Activated T-cell treated with anti-CD3 and anti-CD28 coated beads, Interleukin-2, amount 50 U/mL, for 72 hours (primary cell): ENCODE results near the gene EMD. TPM values are rescaled to one million over a fixed set of nuclear protein-coding genes. Genes with fewer than 3 reads are reported as not detected.

ENCODE experiments used
- ATAC-seq, 2 donors: fragments of 150-1000 bp; cut with Tn5 transposase; replicated peaks in 1 of 2; 2 replicates each; pipeline ENCODE4 v1.10.0; 2021; ENCODE audit warnings: moderate library complexity in 2 of 2, mild to moderate bottlenecking in 1 of 2
- DNase-seq, 2 donors: peaks; one replicate each; pipeline ENCODE4 v3.0.0; 2021 to 2022; ENCODE audit warnings: mixed read lengths in 1 of 2
- H3K27ac Mint-ChIP-seq: one replicate; pipeline ENCODE4 v1.8.0; 2022; ENCODE audit warnings: mild to moderate bottlenecking, moderate library complexity, mixed read lengths
- H3K27me3 Mint-ChIP-seq: one replicate; pipeline ENCODE4 v1.8.0; 2022; ENCODE audit warnings: low read depth, mixed read lengths
- H3K36me3 Mint-ChIP-seq, 2 donors: one replicate each; pipeline ENCODE4 v1.8.0; 2022; ENCODE audit warnings: mixed read lengths in 2 of 2, mild to moderate bottlenecking in 1 of 2; ENCODE audit not compliant: insufficient read depth in 2 of 2
- H3K4me1 Mint-ChIP-seq: one replicate; pipeline ENCODE4 v1.8.0; 2022; ENCODE audit warnings: low read depth, mixed read lengths
- H3K4me3 Mint-ChIP-seq, 2 donors: one replicate each; pipeline ENCODE4 v1.8.0; 2022; ENCODE audit warnings: mild to moderate bottlenecking in 2 of 2, mixed read lengths in 2 of 2, moderate library complexity in 2 of 2
- H3K9me3 Mint-ChIP-seq, 2 donors: one replicate each; pipeline ENCODE4 v1.8.0; 2022; ENCODE audit warnings: mixed read lengths in 2 of 2
- total RNA-seq, 2 donors: library from RNA; stranded (reverse); gene quantifications; one replicate each; pipeline ENCODE4 v1.2.3, GENCODE V29; 2022

EMD gene
- total RNA-seq, 2 donors from 2014 or later: 91.0 to 92.9 TPM

- H3K4me3 Mint-ChIP-seq: no peak overlapping the region
- H3K27ac Mint-ChIP-seq: no peak overlapping the region
- ATAC-seq (no peak), DNase-seq (no peak)
- peaks cover 0 to 5% of the 10 kb centered on the region in 2 donors for H3K36me3 Mint-ChIP-seq
- H3K4me1 Mint-ChIP-seq: peaks cover 26% of the 10 kb centered on the region
- no peaks in the 10 kb centered on the region for H3K27me3 Mint-ChIP-seq
- no peaks in the 10 kb centered on the region for H3K9me3 Mint-ChIP-seq
These were observed 28.5 kb upstream of the EMD start for GRCh38 chrX:154350429-154351182.

GRCh38 chrX:154351183-154352011 is 27.7 kb upstream of the EMD start:
- Mint-ChIP-seq H3K4me3 (peak overlapping the region in 1 of 2 donors; percentile 20), H3K4me1 (peaks cover 31% of the 10 kb centered on the region), H3K9me3 (no peaks in the 10 kb centered on the region), H3K27me3 (no peaks in the 10 kb centered on the region), H3K27ac (peak overlapping the region; percentile 57), H3K36me3 (peaks cover 0 to 5% of the 10 kb centered on the region in 2 donors)
- DNase-seq (no peak), ATAC-seq (peak in 1 of 2 donors; percentile 12)

- Mint-ChIP-seq H3K27me3 (no peaks in the 10 kb centered on the region), H3K27ac (no peak overlapping the region), H3K4me1 (peaks cover 30% of the 10 kb centered on the region), H3K4me3 (no peak overlapping the region), H3K9me3 (no peaks in the 10 kb centered on the region), H3K36me3 (peaks cover 0 to 5% of the 10 kb centered on the region in 2 donors)
- DNase-seq (no peak), ATAC-seq (no peak)
These were observed 27.1 kb upstream of the EMD start for GRCh38 chrX:154352012-154352401.

DNA sequence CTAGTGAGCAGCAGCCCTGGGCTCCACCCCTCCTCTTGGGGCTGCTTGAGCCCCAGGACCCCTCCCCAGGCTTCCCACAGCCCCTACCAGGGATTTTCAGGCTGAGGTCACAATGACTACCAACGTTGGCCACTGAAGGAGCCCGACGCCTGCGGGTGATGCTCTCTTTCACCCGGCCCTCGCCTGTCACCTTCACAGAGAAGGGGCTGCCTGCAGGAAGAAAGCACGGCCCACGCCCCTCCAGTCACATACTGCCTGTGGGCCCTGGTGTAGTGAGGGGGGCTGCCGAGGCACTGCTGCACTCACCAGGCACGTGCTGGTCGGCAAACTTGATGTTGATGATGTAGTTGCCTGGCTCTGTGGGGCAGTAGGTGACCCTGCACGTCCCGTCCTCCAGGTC is 26.6 kb upstream of the EMD start:
- H3K27ac Mint-ChIP-seq: no peak overlapping the region
- H3K36me3 Mint-ChIP-seq: peaks cover 0 to 1% of the 10 kb centered on the region in 2 donors
- no peaks in the 10 kb centered on the region for H3K27me3 Mint-ChIP-seq
- H3K4me3 Mint-ChIP-seq: no peak overlapping the region
- DNase-seq (no peak), ATAC-seq (no peak)
- H3K9me3 Mint-ChIP-seq: no peaks in the 10 kb centered on the region
- H3K4me1 Mint-ChIP-seq: peaks cover 27% of the 10 kb centered on the region

- no peak for DNase-seq
- Mint-ChIP-seq H3K27ac (no peak overlapping the region), H3K36me3 (no peaks in the 10 kb centered on the region)
These were observed 25.8 kb upstream of the EMD start for GRCh38 chrX:154353172-154353843.

DNA sequence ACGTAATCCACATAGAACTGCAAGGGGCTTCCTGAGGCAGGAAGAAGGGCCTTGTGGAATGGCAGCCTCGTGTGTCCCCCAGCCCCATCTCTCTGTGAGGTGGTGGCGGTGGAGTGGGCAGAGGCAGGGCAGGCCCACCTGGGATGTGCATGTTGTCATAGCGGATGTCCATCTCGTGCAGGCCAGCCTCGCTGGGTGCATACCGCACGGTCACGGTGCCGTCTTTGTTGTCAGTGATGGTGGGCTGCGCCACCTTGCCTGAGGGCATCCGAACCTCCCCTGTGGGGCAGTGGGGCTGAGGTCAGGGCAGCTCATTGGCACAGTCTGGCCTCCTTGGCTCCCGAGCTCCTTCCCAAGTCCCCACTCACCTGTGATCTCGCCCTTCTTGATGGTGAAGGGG is 25.1 kb upstream of the EMD start:
- no peaks in the 10 kb centered on the region for H3K27me3 Mint-ChIP-seq
- H3K9me3 Mint-ChIP-seq: no peaks in the 10 kb centered on the region
- H3K27ac Mint-ChIP-seq: no peak overlapping the region
- peaks cover 29% of the 10 kb centered on the region for H3K4me1 Mint-ChIP-seq
- DNase-seq: no peak
- no peak for ATAC-seq
- H3K4me3 Mint-ChIP-seq: no peak overlapping the region
- H3K36me3 Mint-ChIP-seq: peaks cover 0 to 3% of the 10 kb centered on the region in 2 donors

More at GRCh38 chrX:154353172-154353843, 25.8 kb upstream of the EMD start:
- Mint-ChIP-seq H3K27me3 (no peaks in the 10 kb centered on the region), H3K4me3 (no peak overlapping the region), H3K4me1 (peaks cover 25% of the 10 kb centered on the region), H3K9me3 (no peaks in the 10 kb centered on the region)
- no peak for ATAC-seq

DNA sequence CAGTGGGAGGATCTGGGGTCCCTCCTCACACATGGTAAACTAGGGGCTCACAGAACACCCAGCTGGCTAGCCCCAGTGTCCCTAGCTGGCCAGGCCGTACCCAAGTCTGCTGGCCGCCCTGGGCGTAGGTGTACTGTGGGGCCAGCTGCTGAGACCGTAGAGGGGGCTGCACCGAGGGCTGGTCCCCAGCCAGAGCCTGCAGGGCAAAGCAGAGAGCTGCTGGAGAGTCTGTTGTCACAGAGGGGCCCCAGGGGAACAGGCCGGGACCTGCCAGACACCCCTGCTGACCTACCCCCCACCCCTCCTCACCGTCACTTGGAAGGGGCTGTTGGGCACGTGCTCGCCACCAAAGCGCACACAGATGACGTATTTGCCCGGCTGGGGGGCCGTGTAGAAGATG is 24.6 kb upstream of the EMD start:
- ATAC-seq (no peak), DNase-seq (no peak)
- Mint-ChIP-seq H3K27ac (no peak overlapping the region), H3K27me3 (no peaks in the 10 kb centered on the region), H3K4me1 (peaks cover 24% of the 10 kb centered on the region), H3K9me3 (no peaks in the 10 kb centered on the region), H3K4me3 (no peak overlapping the region), H3K36me3 (peaks cover 0 to 3% of the 10 kb centered on the region in 2 donors)

GRCh38 chrX:154355094-154355775 is 23.9 kb upstream of the EMD start:
- Mint-ChIP-seq H3K27me3 (no peaks in the 10 kb centered on the region), H3K36me3 (peaks cover 0 to 3% of the 10 kb centered on the region in 2 donors), H3K27ac (no peak overlapping the region), H3K9me3 (no peaks in the 10 kb centered on the region), H3K4me1 (peaks cover 18% of the 10 kb centered on the region), H3K4me3 (no peak overlapping the region)
- DNase-seq (no peak), ATAC-seq (no peak)

DNA sequence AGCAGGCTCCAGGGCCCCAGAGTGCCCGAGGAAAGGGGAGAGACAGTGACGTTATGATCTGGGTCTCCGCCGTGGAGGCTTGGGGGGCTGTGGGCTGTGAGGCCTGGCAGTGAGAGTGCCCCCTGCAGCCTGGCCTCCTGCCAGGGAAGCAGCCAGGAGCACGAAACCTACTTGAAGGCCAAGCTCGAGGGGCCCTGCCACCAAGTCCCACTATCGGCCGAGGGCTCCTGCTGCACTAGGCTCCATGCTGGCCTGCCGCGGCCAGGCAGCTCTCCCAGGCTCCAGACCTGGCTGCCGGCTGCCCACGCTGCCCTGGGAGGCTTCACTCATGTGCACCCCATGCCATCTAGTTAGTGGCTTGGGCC is 23.3 kb upstream of the EMD start:
- no peak overlapping the region for H3K27ac Mint-ChIP-seq
- no peaks in the 10 kb centered on the region for H3K9me3 Mint-ChIP-seq
- ATAC-seq: no peak
- H3K36me3 Mint-ChIP-seq: peaks cover under 1 to 3% of the 10 kb centered on the region in 2 donors
- no peaks in the 10 kb centered on the region for H3K27me3 Mint-ChIP-seq
- DNase-seq: no peak
- H3K4me3 Mint-ChIP-seq: no peak overlapping the region
- peaks cover 18% of the 10 kb centered on the region for H3K4me1 Mint-ChIP-seq

GRCh38 chrX:154356596-154356995 is 22.5 kb upstream of the EMD start:
- Mint-ChIP-seq H3K9me3 (no peaks in the 10 kb centered on the region), H3K27ac (no peak overlapping the region), H3K4me3 (no peak overlapping the region), H3K36me3 (peaks cover 1 to 3% of the 10 kb centered on the region in 2 donors), H3K27me3 (no peaks in the 10 kb centered on the region), H3K4me1 (peaks cover 18% of the 10 kb centered on the region)
- ATAC-seq (no peak), DNase-seq (no peak)

GRCh38 chrX:154357205-154357604 is 21.9 kb upstream of the EMD start:
- Mint-ChIP-seq H3K4me3 (no peak overlapping the region), H3K36me3 (peaks cover 1 to 3% of the 10 kb centered on the region in 2 donors), H3K9me3 (no peaks in the 10 kb centered on the region), H3K27me3 (no peaks in the 10 kb centered on the region), H3K27ac (no peak overlapping the region), H3K4me1 (peaks cover 18% of the 10 kb centered on the region)
- DNase-seq: no peak
- no peak for ATAC-seq

GRCh38 chrX:154358011-154358410 is 21.1 kb upstream of the EMD start:
- Mint-ChIP-seq H3K36me3 (peaks cover 1 to 3% of the 10 kb centered on the region in 2 donors), H3K4me1 (peaks cover 18% of the 10 kb centered on the region), H3K9me3 (no peaks in the 10 kb centered on the region), H3K27ac (no peak overlapping the region), H3K4me3 (no peak overlapping the region), H3K27me3 (no peaks in the 10 kb centered on the region)
- DNase-seq (no peak), ATAC-seq (no peak)
